Heart left ventricle (tissue), 13 donors: Measurements from ENCODE around the gene WDR37.

ENCODE experiments used
- CTCF ChIP-seq, 12 donors: fragments of 200-600 bp; sonication (generic) in 4 of 12; IDR thresholded peaks; one replicate each; pipeline versions ENCODE4 v1.5.0 to v1.8.0; 2018 to 2022; ENCODE audit warnings: antibody characterized with exemption in 12 of 12, mild to moderate bottlenecking in 5 of 12
- POLR2A ChIP-seq, 2 donors: fragments of 450-650 bp; IDR thresholded peaks; one replicate each; pipeline ENCODE4 v1.6.1; 2017; ENCODE audit warnings: antibody characterized with exemption in 2 of 2, mild to moderate bottlenecking in 2 of 2, moderate library complexity in 2 of 2
- donor health status: ischemic (EF 13 %, LVEDD 7.1; RV severe dilation, severe dysfunction).
- donor health status: DM: no; HTN: yes; CAD: no.
- donor health status: DM: no; HTN: no; CAD: no.
- donor health status: ischemic (EF 25% LVEDD 6.9; RV normal size, moderate dysfunction).
- donor health status: ischemic (EF 25% LVEDD 5.7; RV mildly dilated, moderate dysfunction).
- donor health status: ischemic (EF 35%, LVEDD 5.7; RV mildly dilated, moderate dysfunction).
- donor health status: nonischemic (EF 11% LVEDD 7.7; RV severe dilation, severe dysfunction).
- donor health status: DM: yes; HTN: yes; CAD: no.
- donor health status: PGD.
- donor health status: ischemic (EF 29% LVEDD 5.4; RV normal size, mild dysfunction).
- donor health status: nonischemic (EF 23%, LVEDD 6.1; RV moderate dilation, normal function).

DNA sequence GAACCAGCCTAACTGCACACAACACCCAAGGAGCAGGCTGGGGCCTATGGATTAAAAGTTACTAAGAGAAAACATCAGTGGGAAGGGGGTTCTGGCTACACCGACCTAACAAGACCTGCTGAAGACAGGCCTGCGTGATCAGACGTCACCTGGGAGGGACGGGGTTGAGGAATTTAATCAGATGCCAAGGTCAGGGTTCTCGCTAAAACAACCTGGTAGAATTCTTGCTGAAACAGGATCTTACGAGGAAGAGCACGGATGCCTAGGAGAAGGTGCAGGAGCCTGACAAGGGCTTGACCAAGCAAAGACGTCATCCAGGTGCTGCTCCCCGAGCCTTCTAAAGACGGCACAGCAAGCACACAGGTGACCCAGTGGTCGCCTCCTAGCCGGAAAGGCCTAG is 32.1 kb upstream of the WDR37 start:
- TF ChIP-seq CTCF (IDR thresholded peaks at IDR 0.05), result no peak
- TF ChIP-seq POLR2A (IDR thresholded peaks at IDR 0.05), result no peak
